ENCODE results near the gene CST5. TPM values are rescaled to one million over a fixed set of nuclear protein-coding genes. Genes with fewer than 3 reads are reported as not detected.

Gene CST5
- total RNA-seq, 1 experiment from 2014 or later: not detected

DNA sequence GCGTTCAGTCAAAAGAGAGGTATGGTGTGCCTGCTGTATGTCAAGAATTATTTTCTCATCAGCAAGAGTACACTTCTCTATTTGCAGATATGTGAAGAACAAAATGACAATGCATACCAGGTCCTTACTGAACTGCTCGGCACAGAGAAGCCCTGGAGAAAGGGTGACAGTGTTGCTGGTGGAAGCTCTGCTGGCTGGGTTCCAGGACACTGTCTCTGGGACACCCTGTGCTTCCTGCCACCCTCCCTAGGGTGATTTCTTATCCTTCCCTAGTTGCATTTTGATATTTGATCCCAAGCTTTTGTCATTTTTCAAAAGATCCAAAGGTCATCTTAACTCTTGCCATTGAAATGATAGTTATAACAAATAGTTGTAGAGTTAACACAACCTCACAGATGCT lies 8.3 kb upstream of the CST5 start (continued):
- TF ChIP-seq SIN3A (IDR thresholded peaks at IDR 0.05; ENCODE audit: low read depth) (no peak), SRF (IDR thresholded peaks at IDR 0.05; ENCODE audit: low read depth) (no peak), EZH2phosphoT487 (IDR thresholded peaks at IDR 0.05; ENCODE audit: borderline replicate concordance) (no peak)
- TF ChIP-seq, protein P1, sequence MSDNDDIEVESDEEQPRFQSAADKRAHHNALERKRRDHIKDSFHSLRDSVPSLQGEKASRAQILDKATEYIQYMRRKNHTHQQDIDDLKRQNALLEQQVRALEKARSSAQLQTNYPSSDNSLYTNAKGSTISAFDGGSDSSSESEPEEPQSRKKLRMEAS (IDR thresholded peaks at IDR 0.05): no peak

DNA sequence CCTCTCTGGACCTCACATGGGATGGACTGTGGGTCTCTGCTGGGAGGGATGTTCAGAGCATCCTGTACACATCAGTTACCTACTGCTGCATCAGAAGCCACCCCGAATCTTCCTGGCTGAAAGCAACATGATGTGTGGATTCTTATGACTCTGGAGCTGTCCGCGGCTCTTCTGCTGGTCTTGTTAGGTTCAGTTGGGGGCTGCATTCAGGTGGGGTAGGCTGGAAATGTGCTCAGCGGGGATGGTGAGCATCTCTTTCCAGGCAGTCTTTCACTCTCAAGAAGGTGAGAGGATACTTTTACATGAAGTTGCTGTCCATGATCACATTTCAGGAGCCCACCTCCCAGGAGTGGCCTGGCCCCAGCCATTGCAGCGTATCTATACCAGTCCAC lies 5.2 kb upstream of the CST5 start:
- ChIA-PET RAD21 (ENCODE audit: low non-redundant PET in 1 of 2, low total read pairs in 2 of 2, uncharacterized antibody in 2 of 2, unreplicated experiment in 2 of 2) (no interaction called here), POLR2A (no interaction called here), CTCF (no interaction called here)
- no peak for ATAC-seq
- no TSS peak for BruUV-seq (replicated peaks)
- H3K9ac ChIP-seq (ENCODE audit: low read length): no peak overlapping the region
- H3K27me3 ChIP-seq (ENCODE audit: insufficient read depth, low read length): peaks cover 14% of the 10 kb centered on the region
- H3K4me3 ChIP-seq (replicated peaks in 1 of 2; ENCODE audit: low read depth in 1 of 2, low read length in 2 of 2): no peak overlapping the region
- no peaks in the 10 kb centered on the region for H3K9me3 ChIP-seq (ENCODE audit: control insufficient read depth in 1 of 2, insufficient read depth in 1 of 2, low read depth in 1 of 2, low read length in 2 of 2)
- DNase-seq (ENCODE audit: low read depth, low spot score): no peak
- H3K36me3 ChIP-seq (ENCODE audit: control insufficient read depth in 1 of 2, insufficient read depth in 2 of 2, low read length in 2 of 2): no peaks in the 10 kb centered on the region
- H2AFZ ChIP-seq (ENCODE audit: low read depth, low read length, poor library complexity, severe bottlenecking): no peak overlapping the region
- no peak overlapping the region for H3K4me2 ChIP-seq (ENCODE audit: low read length)
- no peak overlapping the region for H3K27ac ChIP-seq (ENCODE audit: low read depth, low read length)
- no peaks in the 10 kb centered on the region for H3K9me2 ChIP-seq (ENCODE audit: insufficient read depth)
- no peaks in the 10 kb centered on the region for H3K4me1 ChIP-seq (ENCODE audit: control insufficient read depth in 1 of 2, insufficient read depth in 2 of 2, low read length in 2 of 2)
- intact Hi-C loops (cut with micrococcal nuclease): loop anchor here (5.0 kb wide), 1 partner anchor 113 kb away; no protein-coding TSS in a partner anchor
- no peaks in the 10 kb centered on the region for H4K20me1 ChIP-seq (ENCODE audit: insufficient read depth)
- no peaks in the 10 kb centered on the region for H3K79me2 ChIP-seq (ENCODE audit: insufficient read depth, low read length)
- TF ChIP-seq, protein P2, sequence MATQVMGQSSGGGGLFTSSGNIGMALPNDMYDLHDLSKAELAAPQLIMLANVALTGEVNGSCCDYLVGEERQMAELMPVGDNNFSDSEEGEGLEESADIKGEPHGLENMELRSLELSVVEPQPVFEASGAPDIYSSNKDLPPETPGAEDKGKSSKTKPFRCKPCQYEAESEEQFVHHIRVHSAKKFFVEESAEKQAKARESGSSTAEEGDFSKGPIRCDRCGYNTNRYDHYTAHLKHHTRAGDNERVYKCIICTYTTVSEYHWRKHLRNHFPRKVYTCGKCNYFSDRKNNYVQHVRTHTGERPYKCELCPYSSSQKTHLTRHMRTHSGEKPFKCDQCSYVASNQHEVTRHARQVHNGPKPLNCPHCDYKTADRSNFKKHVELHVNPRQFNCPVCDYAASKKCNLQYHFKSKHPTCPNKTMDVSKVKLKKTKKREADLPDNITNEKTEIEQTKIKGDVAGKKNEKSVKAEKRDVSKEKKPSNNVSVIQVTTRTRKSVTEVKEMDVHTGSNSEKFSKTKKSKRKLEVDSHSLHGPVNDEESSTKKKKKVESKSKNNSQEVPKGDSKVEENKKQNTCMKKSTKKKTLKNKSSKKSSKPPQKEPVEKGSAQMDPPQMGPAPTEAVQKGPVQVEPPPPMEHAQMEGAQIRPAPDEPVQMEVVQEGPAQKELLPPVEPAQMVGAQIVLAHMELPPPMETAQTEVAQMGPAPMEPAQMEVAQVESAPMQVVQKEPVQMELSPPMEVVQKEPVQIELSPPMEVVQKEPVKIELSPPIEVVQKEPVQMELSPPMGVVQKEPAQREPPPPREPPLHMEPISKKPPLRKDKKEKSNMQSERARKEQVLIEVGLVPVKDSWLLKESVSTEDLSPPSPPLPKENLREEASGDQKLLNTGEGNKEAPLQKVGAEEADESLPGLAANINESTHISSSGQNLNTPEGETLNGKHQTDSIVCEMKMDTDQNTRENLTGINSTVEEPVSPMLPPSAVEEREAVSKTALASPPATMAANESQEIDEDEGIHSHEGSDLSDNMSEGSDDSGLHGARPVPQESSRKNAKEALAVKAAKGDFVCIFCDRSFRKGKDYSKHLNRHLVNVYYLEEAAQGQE (IDR thresholded peaks at IDR 0.05; ENCODE audit: low read depth): no peak
- no peak for TF ChIP-seq EZH2phosphoT487 (IDR thresholded peaks at IDR 0.05; ENCODE audit: borderline replicate concordance)
- TF ChIP-seq, protein P3, sequence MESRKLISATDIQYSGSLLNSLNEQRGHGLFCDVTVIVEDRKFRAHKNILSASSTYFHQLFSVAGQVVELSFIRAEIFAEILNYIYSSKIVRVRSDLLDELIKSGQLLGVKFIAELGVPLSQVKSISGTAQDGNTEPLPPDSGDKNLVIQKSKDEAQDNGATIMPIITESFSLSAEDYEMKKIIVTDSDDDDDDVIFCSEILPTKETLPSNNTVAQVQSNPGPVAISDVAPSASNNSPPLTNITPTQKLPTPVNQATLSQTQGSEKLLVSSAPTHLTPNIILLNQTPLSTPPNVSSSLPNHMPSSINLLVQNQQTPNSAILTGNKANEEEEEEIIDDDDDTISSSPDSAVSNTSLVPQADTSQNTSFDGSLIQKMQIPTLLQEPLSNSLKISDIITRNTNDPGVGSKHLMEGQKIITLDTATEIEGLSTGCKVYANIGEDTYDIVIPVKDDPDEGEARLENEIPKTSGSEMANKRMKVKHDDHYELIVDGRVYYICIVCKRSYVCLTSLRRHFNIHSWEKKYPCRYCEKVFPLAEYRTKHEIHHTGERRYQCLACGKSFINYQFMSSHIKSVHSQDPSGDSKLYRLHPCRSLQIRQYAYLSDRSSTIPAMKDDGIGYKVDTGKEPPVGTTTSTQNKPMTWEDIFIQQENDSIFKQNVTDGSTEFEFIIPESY (IDR thresholded peaks at IDR 0.05; ENCODE audit: extremely low read depth, insufficient replicate concordance, low read length): no peak
- TF ChIP-seq, protein P4, sequence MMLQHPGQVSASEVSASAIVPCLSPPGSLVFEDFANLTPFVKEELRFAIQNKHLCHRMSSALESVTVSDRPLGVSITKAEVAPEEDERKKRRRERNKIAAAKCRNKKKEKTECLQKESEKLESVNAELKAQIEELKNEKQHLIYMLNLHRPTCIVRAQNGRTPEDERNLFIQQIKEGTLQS (IDR thresholded peaks at IDR 0.05): no peak

Data from HCT116 (cell line).